H1 (cell line): Measurements from ENCODE around the gene RCSD1. TPM values are rescaled to one million over a fixed set of nuclear protein-coding genes. Genes with fewer than 3 reads are reported as not detected.

Experiments
- CTCF ChIA-PET: fragments of 300-600 bp; sonication (Branson Sonifier 250); formaldehyde crosslinking; loops from one replicate; lab custom pipeline; 2021; ENCODE audit not compliant: partially characterized antibody; lab: Charles Lee
- POLR2A ChIA-PET: fragments of 300-600 bp; sonication (Branson Sonifier 250); formaldehyde crosslinking; loops from one replicate; lab custom pipeline; 2021; ENCODE audit warnings: inconsistent platforms; ENCODE audit not compliant: partially characterized antibody; lab: Charles Lee
- DNase-seq, 2 experiments: peaks; one replicate each; pipeline versions ENCODE4 v3.0.0 to v3.0.0-alpha.2; 2010 to 2022; ENCODE audit warnings: low spot score in 2 of 2, low read depth in 1 of 2, mixed read lengths in 1 of 2
- FAIRE-seq: peaks from 2 replicates; lab custom pipeline; 2011; peaks lifted over from hg19 to GRCh38; lab: Jason Lieb, UNC
- H2AFZ ChIP-seq: 2 replicates; pipeline ENCODE4 v1.8.1; 2012; ENCODE audit warnings: low read length, inconsistent platforms
- H2AK5ac ChIP-seq: 2 replicates; pipeline ENCODE4 v1.6.1; 2013; ENCODE audit warnings: low read depth, low read length
- H2BK120ac ChIP-seq: replicated peaks from 2 replicates; pipeline ENCODE3; 2013; ENCODE audit warnings: low read depth, low read length, inconsistent platforms
- H2BK12ac ChIP-seq: 2 replicates; pipeline ENCODE4 v1.6.1; 2013; ENCODE audit warnings: low read depth, low read length
- H2BK15ac ChIP-seq: 2 replicates; pipeline ENCODE4 v1.6.1; 2013; ENCODE audit warnings: low read length
- H2BK20ac ChIP-seq: 2 replicates; pipeline ENCODE4 v1.6.1; 2013; ENCODE audit warnings: low read length
- H2BK5ac ChIP-seq: 2 replicates; pipeline ENCODE4 v1.6.1; 2013; ENCODE audit warnings: low read depth, low read length
- H3K14ac ChIP-seq: 2 replicates; pipeline ENCODE4 v1.6.1; 2013; ENCODE audit warnings: inconsistent platforms; ENCODE audit not compliant: insufficient read length
- H3K18ac ChIP-seq: 2 replicates; pipeline ENCODE4 v1.6.1; 2013; ENCODE audit warnings: low read length; ENCODE audit errors: extremely low read depth
- H3K23ac ChIP-seq: 2 replicates; pipeline ENCODE4 v1.6.1; 2013; ENCODE audit warnings: inconsistent platforms; ENCODE audit not compliant: insufficient read length
- H3K23me2 ChIP-seq: 2 replicates; pipeline ENCODE4 v1.6.1; 2013; ENCODE audit warnings: low read depth, low read length
- H3K27ac ChIP-seq: 2 replicates; pipeline ENCODE4 v1.6.1; 2011; ENCODE audit warnings: low read depth, low read length, inconsistent platforms
- H3K27me3 ChIP-seq, 4 experiments: replicated peaks in 1 of 4; 1 replicate in 1 of 4; 2 replicates in 3 of 4; pipeline versions ENCODE4 v1.6.1 to v1.8.1; 2011 to 2013; ENCODE audit warnings: low read length in 3 of 4, mild to moderate bottlenecking in 3 of 4, inconsistent platforms in 2 of 4, mixed read lengths in 2 of 4, moderate library complexity in 1 of 4; ENCODE audit not compliant: control insufficient read depth in 3 of 4, insufficient read depth in 3 of 4; ENCODE audit errors: extremely low read depth in 1 of 4
- H3K36me3 ChIP-seq, 4 experiments: 2 replicates each; pipeline versions ENCODE4 v1.6.1 to v1.8.1; 2011 to 2013; ENCODE audit warnings: mild to moderate bottlenecking in 4 of 4, low read length in 3 of 4, moderate library complexity in 2 of 4, control low read depth in 1 of 4, inconsistent platforms in 1 of 4; ENCODE audit not compliant: insufficient read depth in 4 of 4, control insufficient read depth in 2 of 4
- H3K4ac ChIP-seq: replicated peaks from 2 replicates; pipeline ENCODE3; 2013; ENCODE audit warnings: low read length, low read depth, mixed read lengths, inconsistent platforms; ENCODE audit not compliant: insufficient read length
- H3K4me1 ChIP-seq, 4 experiments: replicated peaks in 1 of 4; 1 replicate in 1 of 4; 2 replicates in 3 of 4; pipeline versions ENCODE4 v1.6.1 to v1.8.1; 2011 to 2013; ENCODE audit warnings: low read length in 3 of 4, inconsistent platforms in 2 of 4, mixed read lengths in 1 of 4; ENCODE audit not compliant: insufficient read depth in 4 of 4, control insufficient read depth in 3 of 4
- H3K4me2 ChIP-seq, 2 experiments: 2 replicates each; pipeline versions ENCODE4 v1.6.1 to v1.8.1; 2011 to 2013; ENCODE audit warnings: low read depth in 2 of 2, low read length in 2 of 2, control low read depth in 1 of 2, inconsistent platforms in 1 of 2, mild to moderate bottlenecking in 1 of 2; ENCODE audit not compliant: insufficient read depth in 1 of 2
- H3K4me3 ChIP-seq, 4 experiments: fragments of 200-600, 300-600 bp in 1 of 4; sonication (generic), shearing (Covaris generic), sonication (Bioruptor Twin) in 1 of 4; 2 replicates each; pipeline versions ENCODE4 v1.5.1 to v1.8.1; 2011 to 2016; ENCODE audit warnings: low read length in 4 of 4, low read depth in 3 of 4, control low read depth in 2 of 4, inconsistent platforms in 2 of 4, mild to moderate bottlenecking in 2 of 4, mixed read lengths in 1 of 4, moderate library complexity in 1 of 4; ENCODE audit not compliant: insufficient read depth in 2 of 4; ENCODE audit errors: extremely low read depth in 1 of 4
- H3K56ac ChIP-seq: replicated peaks from 2 replicates; pipeline ENCODE3; 2013; ENCODE audit warnings: low read depth, mild to moderate bottlenecking, mixed read lengths, low read length, inconsistent platforms; ENCODE audit not compliant: insufficient read length
- H3K79me1 ChIP-seq: 2 replicates; pipeline ENCODE4 v1.6.1; 2013; ENCODE audit warnings: low read depth, low read length, control low read depth
- H3K79me2 ChIP-seq, 2 experiments: 2 replicates each; pipeline versions ENCODE4 v1.6.1 to v1.8.1; 2012 to 2013; ENCODE audit warnings: low read length in 2 of 2, mild to moderate bottlenecking in 2 of 2, inconsistent platforms in 1 of 2; ENCODE audit not compliant: insufficient read depth in 2 of 2, control insufficient read depth in 1 of 2
- H3K9ac ChIP-seq, 4 experiments: replicated peaks in 1 of 4; 1 replicate in 1 of 4; 2 replicates in 3 of 4; pipeline versions ENCODE4 v1.6.1 to v1.8.1; 2011 to 2013; ENCODE audit warnings: low read depth in 3 of 4, low read length in 3 of 4, control low read depth in 2 of 4, mild to moderate bottlenecking in 2 of 4, moderate library complexity in 2 of 4, inconsistent platforms in 1 of 4; ENCODE audit errors: extremely low read depth in 1 of 4
- H3K9me3 ChIP-seq, 2 experiments: 2 replicates each; pipeline versions ENCODE4 v1.6.1 to v1.8.1; 2012 to 2013; ENCODE audit warnings: mild to moderate bottlenecking in 2 of 2, moderate library complexity in 2 of 2, control low read depth in 1 of 2, inconsistent platforms in 1 of 2, low read depth in 1 of 2, low read length in 1 of 2, mixed read lengths in 1 of 2; ENCODE audit not compliant: insufficient read depth in 2 of 2
- H4K20me1 ChIP-seq, 2 experiments: replicated peaks in 1 of 2; 2 replicates each; pipeline versions ENCODE3 to v1.8.1; 2011 to 2013; ENCODE audit warnings: inconsistent platforms in 2 of 2, low read length in 2 of 2, mild to moderate bottlenecking in 1 of 2; ENCODE audit not compliant: insufficient read depth in 2 of 2, control insufficient read depth in 1 of 2
- H4K5ac ChIP-seq: 2 replicates; pipeline ENCODE4 v1.6.1; 2013; ENCODE audit warnings: low read length, low read depth, mixed read lengths, inconsistent platforms; ENCODE audit not compliant: insufficient read length
- H4K8ac ChIP-seq: 2 replicates; pipeline ENCODE4 v1.8.0; 2013; ENCODE audit warnings: mild to moderate bottlenecking, moderate library complexity, low read length, inconsistent platforms; ENCODE audit not compliant: insufficient read depth; ENCODE audit errors: extremely low read depth
- H4K91ac ChIP-seq: replicated peaks from 2 replicates; pipeline ENCODE3; 2013; ENCODE audit warnings: low read length, mixed read lengths, inconsistent platforms; ENCODE audit not compliant: insufficient read length
- CTBP2 ChIP-seq: IDR thresholded peaks from 2 replicates; pipeline ENCODE4 v1.7.0; 2011; ENCODE audit warnings: borderline replicate concordance, mild to moderate bottlenecking, moderate library complexity, mixed read lengths, low read length; ENCODE audit not compliant: insufficient read depth, insufficient read length
- E2F6 ChIP-seq: IDR thresholded peaks from 2 replicates; pipeline ENCODE4 v1.6.1; 2012; ENCODE audit warnings: inconsistent platforms
- EP300 ChIP-seq, 2 experiments: IDR thresholded peaks; 1 replicate in 1 of 2; 2 replicates in 1 of 2; pipeline ENCODE4 v1.6.1; 2011 to 2012; ENCODE audit warnings: low read depth in 2 of 2, low read length in 2 of 2, mild to moderate bottlenecking in 2 of 2, borderline replicate concordance in 1 of 2, inconsistent platforms in 1 of 2, moderate library complexity in 1 of 2
- GABPA ChIP-seq: IDR thresholded peaks from 2 replicates; pipeline ENCODE4 v1.6.1; 2011; ENCODE audit warnings: mild to moderate bottlenecking, low read length, moderate library complexity, borderline replicate concordance; ENCODE audit not compliant: insufficient read depth
- JUND ChIP-seq: IDR thresholded peaks from 2 replicates; pipeline ENCODE4 v1.6.1; 2011; ENCODE audit warnings: mild to moderate bottlenecking, improper control_type of control experiment, low read length
- KDM5A ChIP-seq: fragments of 200-600 bp; IDR thresholded peaks from 2 replicates; pipeline ENCODE4 v1.7.1; 2012; ENCODE audit warnings: mild to moderate bottlenecking, low read length, inconsistent platforms, mixed read lengths
- RXRA ChIP-seq: IDR thresholded peaks from 2 replicates; pipeline ENCODE4 v1.6.1; 2011; ENCODE audit warnings: low read depth, mild to moderate bottlenecking, low read length, moderate library complexity; ENCODE audit not compliant: insufficient read depth
- SAP30 ChIP-seq: fragments of 300-600 bp; sonication (generic); IDR thresholded peaks from 2 replicates; pipeline ENCODE4 v1.7.1; 2012; ENCODE audit warnings: low read length, moderate library complexity, mild to moderate bottlenecking, inconsistent platforms; ENCODE audit not compliant: insufficient read depth, insufficient replicate concordance
- SP2 ChIP-seq: IDR thresholded peaks from 2 replicates; pipeline ENCODE4 v1.6.1; 2012; ENCODE audit warnings: mild to moderate bottlenecking, low read length, inconsistent platforms
- SRF ChIP-seq: IDR thresholded peaks from 2 replicates; pipeline ENCODE4 v1.6.1; 2011; ENCODE audit warnings: mild to moderate bottlenecking, low read depth, low read length, moderate library complexity
- TAF1 ChIP-seq: IDR thresholded peaks from 2 replicates; pipeline ENCODE4 v1.6.1; 2011; ENCODE audit warnings: mild to moderate bottlenecking, low read depth, low read length
- WGBS, 2 experiments: shearing (Covaris generic) in 1 of 2; methylation state at CpG; one replicate each; pipeline versions ENCODE4 v1.1.6 to v1.1.7; 2013 to 2015; ENCODE audit warnings: low lambda C conversion rate in 2 of 2, mixed read lengths in 2 of 2, inconsistent platforms in 1 of 2, low coverage in 1 of 2, missing lambda C conversion rate in 1 of 2; ENCODE audit not compliant: insufficient replicate concordance in 2 of 2, insufficient coverage in 1 of 2, insufficient read length in 1 of 2; ENCODE audit errors: extremely low coverage in 1 of 2, missing lambda C conversion rate in 1 of 2; 5-methylcytosine and 5-hydroxymethylcytosine counted together
- polyA plus RNA-seq, 7 experiments: library from polyadenylated mRNA; depleted of rRNA in 3 of 7; stranded (reverse) in 5 of 7; unstranded in 2 of 7; fragments of >200 nt in 5 of 7; fragments of 200-250 nt in 2 of 7; gene quantifications; 1 replicate in 5 of 7; 2 replicates in 1 of 7; 4 replicates in 1 of 7; pipeline versions ENCODE4 v1.2.1 to v1.2.3, GENCODE V29; 2011 to 2013; ENCODE audit warnings: missing spikeins in 2 of 7, mixed read lengths in 2 of 7
- total RNA-seq: library from RNA; stranded (reverse); fragmentation: NEBNext Ultra II Directional; extraction: Animal tissue kit (Norgen Biotek cat#: 25700); gene quantifications from 2 replicates; pipeline ENCODE4 v1.2.1, GENCODE V29; 2021
- TF ChIP-seq, protein P1 (sequence below): IDR thresholded peaks from 2 replicates; pipeline ENCODE4 v1.6.1; 2011; ENCODE audit warnings: low read length, improper control_type of control experiment

RCSD1 gene
- total and polyA plus RNA-seq, 2 of the 8 experiments (the other 6 are each of a cell fraction or from before 2014, with no cell fraction given), result 0.47 to 0.69 TPM

GRCh38 chr1:167738158-167738557 lies 108.1 kb downstream of the RCSD1 start:
- H3K27me3 ChIP-seq, result no peaks in the 10 kb centered on the region
- H2BK12ac ChIP-seq, result no peak overlapping the region
- no peak overlapping the region for H2BK20ac ChIP-seq
- no peak overlapping the region for H2AFZ ChIP-seq
- DNase-seq, result no peak
- H3K9ac ChIP-seq, result no peak overlapping the region
- H4K91ac ChIP-seq, result no peak overlapping the region
- no peak overlapping the region for H2BK120ac ChIP-seq
- H3K18ac ChIP-seq, result no peak overlapping the region
- H3K9me3 ChIP-seq, result peaks cover 0 to 4% of the 10 kb centered on the region in 2 experiments; a peak in 1 of 4 replicates
- H2BK5ac ChIP-seq, result no peak overlapping the region
- H3K36me3 ChIP-seq, result no peaks in the 10 kb centered on the region
- H3K79me2 ChIP-seq, result peaks cover 3 to 71% of the 10 kb centered on the region in 2 experiments; a peak in 3 of 4 replicates
- H3K56ac ChIP-seq, result no peak overlapping the region
- no peak overlapping the region for H3K4ac ChIP-seq
- WGBS, 2 experiments, result 95% methylated on average over 8 of the region's 8 CpGs; no CpG with 5 or more reads in 1 of the 2 experiments
- no peak for FAIRE-seq
- no peak overlapping the region for H3K4me3 ChIP-seq
- H3K14ac ChIP-seq, result no peak overlapping the region
- H3K23me2 ChIP-seq, result no peaks in the 10 kb centered on the region
- peaks cover 0 to 5% (median 1%) of the 10 kb centered on the region in 4 experiments; a peak in 3 of 7 replicates for H3K4me1 ChIP-seq
- ChIA-PET CTCF (interaction anchor here (1.6 kb wide), 1 partner anchor 65 kb away, joined by 3 read pairs; no protein-coding TSS in a partner anchor), POLR2A (no interaction called here)
- no peak overlapping the region for H3K23ac ChIP-seq
- H4K20me1 ChIP-seq, result peaks cover 1 to 16% of the 10 kb centered on the region in 2 experiments
- H4K8ac ChIP-seq, result no peak overlapping the region
- no peak overlapping the region for H3K27ac ChIP-seq
- H4K5ac ChIP-seq, result no peak overlapping the region
- H2BK15ac ChIP-seq, result no peak overlapping the region
- H3K79me1 ChIP-seq, result peaks cover 6% of the 10 kb centered on the region
- H2AK5ac ChIP-seq, result no peak overlapping the region
- no peak overlapping the region for H3K4me2 ChIP-seq
- no peak for TF ChIP-seq JUND
- TF ChIP-seq TAF1, result no peak
- TF ChIP-seq SP2, result no peak
- no peak for TF ChIP-seq RXRA
- TF ChIP-seq, protein P1, sequence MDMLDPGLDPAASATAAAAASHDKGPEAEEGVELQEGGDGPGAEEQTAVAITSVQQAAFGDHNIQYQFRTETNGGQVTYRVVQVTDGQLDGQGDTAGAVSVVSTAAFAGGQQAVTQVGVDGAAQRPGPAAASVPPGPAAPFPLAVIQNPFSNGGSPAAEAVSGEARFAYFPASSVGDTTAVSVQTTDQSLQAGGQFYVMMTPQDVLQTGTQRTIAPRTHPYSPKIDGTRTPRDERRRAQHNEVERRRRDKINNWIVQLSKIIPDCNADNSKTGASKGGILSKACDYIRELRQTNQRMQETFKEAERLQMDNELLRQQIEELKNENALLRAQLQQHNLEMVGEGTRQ, result no peak
- TF ChIP-seq E2F6, result no peak
- TF ChIP-seq CTBP2, result no peak
- no peak for TF ChIP-seq KDM5A
- no peak for TF ChIP-seq GABPA
- TF ChIP-seq SRF, result no peak
- TF ChIP-seq SAP30, result no peak
- TF ChIP-seq EP300 (IDR thresholded peaks at IDR 0.05; ENCODE audit: borderline replicate concordance in 1 of 2, low read depth in 2 of 2, low read length in 2 of 2), result no peak
